Measurements from ENCODE around the gene ARSA.

ARSA gene

DNA sequence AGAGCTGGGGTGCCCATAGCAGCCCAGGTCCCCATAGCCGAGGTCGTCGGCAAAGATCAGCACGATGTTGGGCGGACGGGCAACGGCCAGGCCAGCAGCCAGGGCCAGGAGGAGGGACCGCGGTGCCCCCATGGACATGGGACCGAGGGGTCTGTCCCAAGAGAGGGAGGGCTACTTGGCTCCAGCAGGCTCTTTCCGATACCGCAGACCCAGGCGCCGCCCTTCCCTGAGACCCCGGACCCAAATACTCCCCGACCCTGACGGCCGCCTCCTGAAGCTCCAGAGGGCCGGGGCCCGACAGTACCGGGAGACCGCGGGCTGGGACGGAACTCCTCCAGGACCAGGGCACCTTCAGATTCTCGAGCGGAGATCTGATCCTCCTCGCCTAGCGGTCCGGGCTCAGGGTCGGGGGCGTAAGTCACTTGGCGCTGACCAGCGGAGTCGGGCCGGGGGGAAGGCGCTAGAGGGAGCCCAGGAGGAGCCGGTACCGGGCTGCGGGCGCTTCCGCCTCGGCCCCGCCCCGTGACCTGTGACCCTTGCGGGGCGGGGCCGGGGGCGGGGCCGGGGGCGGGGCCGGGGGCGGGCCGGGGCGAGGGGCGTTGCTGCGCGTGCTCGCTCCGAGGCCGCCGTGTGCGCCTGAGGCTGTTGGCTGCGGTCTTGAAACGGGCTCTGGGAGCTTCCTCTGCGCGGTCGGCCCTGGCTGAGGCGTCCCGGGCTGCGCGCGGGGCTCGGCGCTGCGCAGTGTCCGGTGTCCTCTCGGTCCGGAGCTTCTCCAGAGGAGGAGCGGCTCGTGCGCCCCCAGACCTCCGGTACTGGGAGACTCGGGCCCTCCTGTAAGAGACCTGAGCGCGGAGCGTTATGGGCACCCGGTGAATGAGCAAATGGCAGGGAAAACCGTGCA is at the start of gene ARSA:
Gene ARSA, minus strand, starts transcription at position 511 of the 901 bp plus-strand sequence. Its CDS starts 373 bp downstream, at position 138.
- H3K27ac ChIP-seq, result peak within 1 kb of the TSS; percentile 63
- TF ChIP-seq, protein P1, sequence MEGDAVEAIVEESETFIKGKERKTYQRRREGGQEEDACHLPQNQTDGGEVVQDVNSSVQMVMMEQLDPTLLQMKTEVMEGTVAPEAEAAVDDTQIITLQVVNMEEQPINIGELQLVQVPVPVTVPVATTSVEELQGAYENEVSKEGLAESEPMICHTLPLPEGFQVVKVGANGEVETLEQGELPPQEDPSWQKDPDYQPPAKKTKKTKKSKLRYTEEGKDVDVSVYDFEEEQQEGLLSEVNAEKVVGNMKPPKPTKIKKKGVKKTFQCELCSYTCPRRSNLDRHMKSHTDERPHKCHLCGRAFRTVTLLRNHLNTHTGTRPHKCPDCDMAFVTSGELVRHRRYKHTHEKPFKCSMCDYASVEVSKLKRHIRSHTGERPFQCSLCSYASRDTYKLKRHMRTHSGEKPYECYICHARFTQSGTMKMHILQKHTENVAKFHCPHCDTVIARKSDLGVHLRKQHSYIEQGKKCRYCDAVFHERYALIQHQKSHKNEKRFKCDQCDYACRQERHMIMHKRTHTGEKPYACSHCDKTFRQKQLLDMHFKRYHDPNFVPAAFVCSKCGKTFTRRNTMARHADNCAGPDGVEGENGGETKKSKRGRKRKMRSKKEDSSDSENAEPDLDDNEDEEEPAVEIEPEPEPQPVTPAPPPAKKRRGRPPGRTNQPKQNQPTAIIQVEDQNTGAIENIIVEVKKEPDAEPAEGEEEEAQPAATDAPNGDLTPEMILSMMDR (conservative IDR thresholded peaks at IDR 0.05), result peak; percentile 46

DNA sequence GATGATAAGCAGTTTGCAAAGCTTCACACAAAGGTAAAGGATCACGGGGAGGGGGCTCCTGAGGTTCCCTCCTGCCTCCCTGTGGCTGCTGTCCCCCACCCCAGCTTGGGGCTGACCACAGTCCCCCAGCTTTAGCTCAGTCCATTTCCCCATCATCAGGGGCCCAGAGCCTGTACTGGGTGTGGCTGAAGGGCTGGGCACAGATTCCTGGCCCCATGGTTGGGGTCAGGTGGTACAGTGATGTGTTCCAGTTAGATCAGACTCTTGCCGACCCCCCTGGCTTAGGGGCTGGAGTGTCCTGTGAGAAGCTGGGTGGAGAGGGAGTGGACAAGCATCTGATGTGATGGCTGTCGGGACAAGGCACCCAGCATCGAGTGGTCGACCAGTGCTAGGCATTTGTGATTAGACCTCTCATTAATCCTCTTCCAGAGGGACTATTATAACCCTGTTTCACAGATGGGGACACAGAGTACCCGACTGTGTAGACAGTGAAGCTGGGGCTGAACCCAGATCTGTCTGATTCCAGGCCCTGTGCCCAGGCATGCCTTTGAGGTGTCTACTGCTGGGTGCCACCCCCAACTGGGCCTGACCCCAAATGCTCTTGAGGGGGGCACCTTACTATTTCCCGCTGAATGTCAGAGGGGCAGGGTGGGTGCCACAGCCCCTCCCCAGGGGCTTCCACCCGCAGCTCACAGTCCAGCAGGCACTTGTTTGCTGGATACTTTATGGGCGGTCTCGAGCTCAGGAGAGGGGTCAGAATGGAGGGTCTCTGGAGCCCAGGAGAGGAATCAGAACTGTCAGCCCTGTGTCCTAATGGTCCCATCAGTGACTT is 48.9 kb upstream of the ARSA start:
- no peak overlapping the region for H3K27ac ChIP-seq
- TF ChIP-seq, protein P1 (conservative IDR thresholded peaks at IDR 0.05), result no peak

DNA sequence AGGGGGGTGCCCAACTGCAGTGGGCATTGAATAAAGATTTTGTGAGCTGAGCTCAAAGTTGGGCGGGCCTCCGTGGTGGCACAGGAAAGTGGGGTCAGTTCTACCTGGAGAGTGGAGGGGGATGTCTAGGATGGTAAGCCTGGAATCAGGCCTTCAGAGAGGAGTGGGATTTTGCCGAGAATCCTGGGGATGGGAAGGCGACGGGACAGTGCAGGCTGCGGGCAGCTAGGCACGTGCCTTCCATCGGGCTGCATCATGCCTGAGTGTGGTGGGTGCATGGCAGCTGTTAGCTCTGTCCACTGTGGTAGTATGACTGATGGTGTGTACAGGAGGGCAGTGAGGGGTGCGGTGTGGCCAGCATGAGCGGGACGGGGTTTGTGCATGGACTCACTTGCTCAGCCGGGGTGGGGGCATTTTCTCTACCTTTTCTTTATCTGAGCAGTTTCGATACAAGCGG is 48.3 kb upstream of the ARSA start:
- TF ChIP-seq, protein P1 (conservative IDR thresholded peaks at IDR 0.05), result no peak
- H3K27ac ChIP-seq, result no peak overlapping the region

DNA sequence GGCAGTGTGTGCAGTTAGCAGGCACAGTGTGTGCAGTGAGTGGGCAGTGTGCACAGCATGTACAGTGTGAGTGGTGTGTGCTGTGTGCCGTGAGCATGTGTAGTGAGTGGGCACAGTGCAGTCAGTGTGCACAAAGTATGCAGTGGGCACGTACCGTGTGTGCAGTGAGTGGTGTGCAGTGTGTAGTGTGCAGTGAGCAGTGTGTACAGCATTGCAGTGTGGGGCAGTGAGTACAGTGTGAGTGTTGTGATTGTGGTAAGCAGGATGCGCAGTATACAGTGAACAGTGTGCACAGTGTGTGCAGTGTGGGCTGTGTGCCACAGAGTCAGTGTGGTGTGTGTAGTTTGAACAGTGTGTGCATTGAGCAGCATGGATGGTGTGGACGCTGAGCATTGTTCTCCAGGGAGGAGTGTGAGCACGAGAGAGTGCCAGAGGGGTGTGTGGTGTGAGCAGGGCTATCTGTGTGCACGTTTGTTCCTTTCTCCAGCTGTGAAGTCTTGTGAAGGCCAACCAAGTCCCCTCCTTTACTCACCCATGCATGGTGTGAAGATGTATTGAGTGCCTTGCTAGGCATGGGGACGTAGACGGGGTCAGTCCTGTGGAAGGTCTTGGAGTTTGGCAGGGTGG is 47.7 kb upstream of the ARSA start:
- H3K27ac ChIP-seq, result no peak overlapping the region
- TF ChIP-seq, protein P1 (conservative IDR thresholded peaks at IDR 0.05), result no peak

DNA sequence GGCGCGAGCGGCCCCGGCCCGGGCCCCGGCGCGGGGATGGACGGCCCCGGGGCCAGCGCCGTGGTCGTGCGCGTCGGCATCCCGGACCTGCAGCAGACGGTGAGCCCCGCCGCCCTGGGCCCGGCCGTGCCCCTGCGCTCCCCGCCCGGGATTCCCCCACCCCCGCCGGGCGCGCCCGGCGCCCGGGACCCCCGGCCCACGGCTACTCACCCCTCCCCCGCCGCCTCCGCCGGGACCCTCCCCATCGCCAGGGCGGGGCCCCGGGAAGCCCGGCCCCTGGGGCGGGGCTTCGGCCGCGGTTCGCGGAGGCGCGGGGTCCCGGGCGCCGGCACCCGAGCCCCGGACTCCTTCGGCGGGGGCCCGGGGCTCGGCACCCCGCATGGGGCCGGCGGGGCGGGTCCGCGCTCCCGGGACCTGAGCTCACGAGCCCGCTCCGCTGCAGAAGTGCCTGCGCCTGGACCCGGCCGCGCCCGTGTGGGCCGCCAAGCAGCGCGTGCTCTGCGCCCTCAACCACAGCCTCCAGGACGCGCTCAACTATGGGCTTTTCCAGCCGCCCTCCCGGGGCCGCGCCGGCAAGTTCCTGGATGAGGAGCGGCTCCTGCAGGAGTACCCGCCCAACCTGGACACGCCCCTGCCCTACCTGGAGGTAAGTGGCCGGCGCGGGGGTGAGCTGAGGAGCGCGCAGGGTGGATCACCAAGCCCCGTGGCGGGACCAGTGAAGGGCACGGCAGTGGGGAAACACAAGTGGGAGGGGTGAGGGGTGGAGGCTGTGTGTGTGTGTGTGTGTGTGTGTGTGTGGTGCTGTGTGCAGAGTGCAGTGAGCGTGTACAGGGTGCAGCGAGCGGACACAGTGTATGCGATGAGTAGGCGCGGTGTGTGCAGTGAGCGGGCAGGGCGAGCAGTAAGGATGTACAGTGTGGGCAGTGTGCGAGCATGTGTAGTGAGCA is 46.9 kb upstream of the ARSA start:
- TF ChIP-seq, protein P1 (conservative IDR thresholded peaks at IDR 0.05), result no peak
- H3K27ac ChIP-seq, result peak overlapping the region; percentile 36; the same call in 1 of the 2 replicates

DNA sequence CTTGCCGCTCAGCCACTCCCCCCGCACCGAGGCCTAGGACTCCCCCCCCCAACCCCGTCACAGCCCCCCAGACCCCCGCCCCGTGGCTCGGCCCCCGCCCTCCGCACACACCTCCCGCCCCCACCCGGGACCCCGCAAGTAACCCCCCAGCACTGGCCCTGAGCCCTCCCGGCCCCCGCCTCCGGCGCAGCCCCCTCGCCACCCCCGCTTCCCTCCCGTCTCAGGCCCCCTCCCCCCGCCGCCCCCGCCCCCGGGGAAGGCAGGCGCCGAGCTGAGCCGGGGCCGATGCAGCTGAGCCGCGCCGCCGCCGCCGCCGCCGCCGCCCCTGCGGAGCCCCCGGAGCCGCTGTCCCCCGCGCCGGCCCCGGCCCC is 46.2 kb upstream of the ARSA start:
- no peak overlapping the region; the same call in 1 of the 2 replicates for H3K27ac ChIP-seq
- TF ChIP-seq, protein P1 (conservative IDR thresholded peaks at IDR 0.05), result no peak
